ENCODE measurements around the gene VCAN.

DNA sequence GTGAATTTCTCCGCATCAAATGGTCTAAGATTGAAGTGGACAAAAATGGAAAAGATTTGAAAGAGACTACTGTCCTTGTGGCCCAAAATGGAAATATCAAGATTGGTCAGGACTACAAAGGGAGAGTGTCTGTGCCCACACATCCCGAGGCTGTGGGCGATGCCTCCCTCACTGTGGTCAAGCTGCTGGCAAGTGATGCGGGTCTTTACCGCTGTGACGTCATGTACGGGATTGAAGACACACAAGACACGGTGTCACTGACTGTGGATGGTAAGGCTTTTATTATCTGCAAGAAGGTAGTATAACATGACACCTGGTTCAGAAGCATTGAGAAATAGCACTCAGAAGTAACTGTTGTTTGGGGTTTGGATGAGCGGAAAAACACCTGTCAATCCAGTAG is 18.7 kb downstream of the VCAN start:
- TF ChIP-seq, protein P1, sequence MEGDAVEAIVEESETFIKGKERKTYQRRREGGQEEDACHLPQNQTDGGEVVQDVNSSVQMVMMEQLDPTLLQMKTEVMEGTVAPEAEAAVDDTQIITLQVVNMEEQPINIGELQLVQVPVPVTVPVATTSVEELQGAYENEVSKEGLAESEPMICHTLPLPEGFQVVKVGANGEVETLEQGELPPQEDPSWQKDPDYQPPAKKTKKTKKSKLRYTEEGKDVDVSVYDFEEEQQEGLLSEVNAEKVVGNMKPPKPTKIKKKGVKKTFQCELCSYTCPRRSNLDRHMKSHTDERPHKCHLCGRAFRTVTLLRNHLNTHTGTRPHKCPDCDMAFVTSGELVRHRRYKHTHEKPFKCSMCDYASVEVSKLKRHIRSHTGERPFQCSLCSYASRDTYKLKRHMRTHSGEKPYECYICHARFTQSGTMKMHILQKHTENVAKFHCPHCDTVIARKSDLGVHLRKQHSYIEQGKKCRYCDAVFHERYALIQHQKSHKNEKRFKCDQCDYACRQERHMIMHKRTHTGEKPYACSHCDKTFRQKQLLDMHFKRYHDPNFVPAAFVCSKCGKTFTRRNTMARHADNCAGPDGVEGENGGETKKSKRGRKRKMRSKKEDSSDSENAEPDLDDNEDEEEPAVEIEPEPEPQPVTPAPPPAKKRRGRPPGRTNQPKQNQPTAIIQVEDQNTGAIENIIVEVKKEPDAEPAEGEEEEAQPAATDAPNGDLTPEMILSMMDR (IDR thresholded peaks at IDR 0.05) = no peak
- no peak for TF ChIP-seq POLR2A (IDR thresholded peaks at IDR 0.05)
